ENCODE measurements around the gene RBSN. TPM values are rescaled to one million over a fixed set of nuclear protein-coding genes. Genes with fewer than 3 reads are reported as not detected.
A peak's percentile ranks its signal among the peaks of the same experiment; 100 is the strongest.

RBSN gene
- polyA plus RNA-seq, 4 donors = 4.5 to 17.2 (median 6.6) TPM

DNA sequence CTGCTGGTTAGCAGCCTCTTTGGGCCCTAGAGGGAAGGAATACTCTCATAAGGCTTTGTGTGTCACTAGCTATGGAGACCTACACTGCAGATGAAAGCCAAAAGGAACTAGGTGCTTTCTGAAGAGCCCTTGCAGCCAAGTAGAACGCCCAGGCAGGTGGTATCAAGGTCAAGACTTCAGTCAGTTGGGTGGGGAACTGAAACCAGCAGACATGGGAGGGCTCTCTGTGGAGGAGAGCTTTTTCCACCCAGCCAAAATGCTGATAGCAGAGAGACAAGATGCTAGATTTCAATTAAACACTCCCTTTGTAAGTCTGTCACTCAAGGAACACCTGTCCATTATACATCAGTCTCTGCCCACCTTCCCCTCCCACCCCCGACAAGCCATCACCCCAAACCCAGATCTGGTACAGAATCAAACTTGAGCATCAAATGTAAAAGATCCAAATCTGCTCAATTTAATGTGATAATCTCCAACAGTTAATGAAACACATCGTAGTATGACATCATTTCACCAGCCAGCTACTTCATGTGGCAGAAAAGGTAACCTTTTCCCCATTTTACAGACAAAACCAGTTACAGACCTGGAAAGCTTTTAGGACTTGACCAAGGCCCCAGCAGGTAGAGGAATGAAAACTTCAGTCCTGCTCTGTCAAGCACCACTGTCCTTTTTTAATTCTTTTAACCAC is 48.4 kb downstream of the RBSN start:
- Histone ChIP-seq H3K4me3 (ENCODE audit: low read depth in 1 of 3, low read length in 3 of 3) (no peak overlapping the region), H3K9me3 (ENCODE audit: control insufficient read depth in 2 of 2, insufficient read depth in 1 of 2, low read depth in 1 of 2, low read length in 1 of 2) (peaks cover 0 to 3% of the 10 kb centered on the region in 2 donors), H3K4me1 (ENCODE audit: control insufficient read depth in 3 of 3, insufficient read depth in 2 of 3, low read depth in 1 of 3, low read length in 2 of 3) (no peaks in the 10 kb centered on the region), H3K27me3 (ENCODE audit: control insufficient read depth in 3 of 3, insufficient read depth in 3 of 3, low read length in 3 of 3) (no peaks in the 10 kb centered on the region), H3K27ac (ENCODE audit: low read depth in 1 of 3, low read length in 2 of 3) (no peak overlapping the region), H3K36me3 (ENCODE audit: control insufficient read depth in 3 of 3, insufficient read depth in 2 of 3, low read depth in 1 of 3, low read length in 3 of 3) (peaks cover 17 to 65% (median 23%) of the 10 kb centered on the region in 3 donors)
- no peak for FAIRE-seq
- WGBS, 3 donors = 58 to 68% (median 61%) methylated on average over 3 of the region's 3 CpGs
- DNase-seq = no peak

DNA sequence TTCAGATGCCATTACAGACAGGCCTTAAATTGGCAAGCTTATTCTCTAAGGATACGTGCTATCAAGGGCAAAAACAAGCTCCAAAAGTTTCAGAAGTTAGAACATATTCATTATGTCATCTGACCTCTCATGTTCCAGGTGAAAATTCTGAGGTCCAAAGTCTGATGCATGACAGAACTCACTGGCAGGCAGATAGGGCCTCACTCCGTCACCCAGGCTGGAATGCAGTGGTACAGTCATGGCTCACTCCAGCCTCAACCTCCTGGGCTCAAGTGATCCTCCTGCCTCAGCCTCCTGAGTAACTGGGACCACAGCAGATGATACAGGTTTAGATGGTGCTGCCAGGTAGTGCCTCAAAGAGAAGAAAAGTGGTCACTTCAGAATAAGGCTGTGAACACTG is 49.4 kb downstream of the RBSN start:
- Histone ChIP-seq H3K27me3 (ENCODE audit: control insufficient read depth in 3 of 3, insufficient read depth in 3 of 3, low read length in 3 of 3) (no peaks in the 10 kb centered on the region), H3K36me3 (ENCODE audit: control insufficient read depth in 3 of 3, insufficient read depth in 2 of 3, low read depth in 1 of 3, low read length in 3 of 3) (peaks cover 20 to 68% (median 27%) of the 10 kb centered on the region in 3 donors), H3K27ac (ENCODE audit: low read depth in 1 of 3, low read length in 2 of 3) (peak overlapping the region in 1 of 3 donors; percentile 36), H3K4me1 (ENCODE audit: control insufficient read depth in 3 of 3, insufficient read depth in 2 of 3, low read depth in 1 of 3, low read length in 2 of 3) (no peaks in the 10 kb centered on the region), H3K4me3 (ENCODE audit: low read depth in 1 of 3, low read length in 3 of 3) (no peak overlapping the region), H3K9me3 (ENCODE audit: control insufficient read depth in 2 of 2, insufficient read depth in 1 of 2, low read depth in 1 of 2, low read length in 1 of 2) (peaks cover 0 to 3% of the 10 kb centered on the region in 2 donors)
- 66 to 86% (median 68%) methylated on average over 2 of the region's 2 CpGs for WGBS, 3 donors
- no peak for FAIRE-seq
- peak; percentile 52 to 69 for DNase-seq

DNA sequence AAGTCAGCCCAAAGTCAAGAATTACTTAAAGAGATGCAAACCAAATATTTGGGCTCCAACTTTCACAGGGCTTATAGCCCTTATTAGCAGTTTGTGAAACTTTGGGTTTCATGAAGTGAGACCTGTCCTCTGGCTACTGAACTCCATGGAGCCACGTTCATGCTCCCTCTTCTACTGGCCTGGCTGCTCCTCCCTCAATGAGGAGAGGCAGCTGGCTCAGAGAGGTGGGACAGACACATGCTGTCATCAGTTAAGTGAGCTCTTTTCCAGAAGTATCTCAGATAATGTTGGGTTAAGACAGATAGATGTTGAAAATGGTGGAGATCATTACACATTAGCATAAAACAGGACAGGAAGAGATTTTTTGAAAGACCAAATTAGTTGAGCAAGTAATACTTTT is 53.3 kb downstream of the RBSN start:
- no peaks in the 10 kb centered on the region for H3K27me3 ChIP-seq (ENCODE audit: control insufficient read depth in 3 of 3, insufficient read depth in 3 of 3, low read length in 3 of 3)
- no peaks in the 10 kb centered on the region for H3K4me1 ChIP-seq (ENCODE audit: control insufficient read depth in 3 of 3, insufficient read depth in 2 of 3, low read depth in 1 of 3, low read length in 2 of 3)
- 44 to 73% (median 67%) methylated on average over 1 of the region's 1 CpG for WGBS, 3 donors
- H3K36me3 ChIP-seq (ENCODE audit: control insufficient read depth in 3 of 3, insufficient read depth in 2 of 3, low read depth in 1 of 3, low read length in 3 of 3) = peaks cover 26 to 73% (median 41%) of the 10 kb centered on the region in 3 donors
- DNase-seq (no peak), FAIRE-seq (no peak)
- no peaks in the 10 kb centered on the region for H3K9me3 ChIP-seq (ENCODE audit: control insufficient read depth in 2 of 2, insufficient read depth in 1 of 2, low read depth in 1 of 2, low read length in 1 of 2)
- H3K4me3 ChIP-seq (ENCODE audit: low read depth in 1 of 3, low read length in 3 of 3) = no peak overlapping the region
- no peak overlapping the region for H3K27ac ChIP-seq (ENCODE audit: low read depth in 1 of 3, low read length in 2 of 3)

DNA sequence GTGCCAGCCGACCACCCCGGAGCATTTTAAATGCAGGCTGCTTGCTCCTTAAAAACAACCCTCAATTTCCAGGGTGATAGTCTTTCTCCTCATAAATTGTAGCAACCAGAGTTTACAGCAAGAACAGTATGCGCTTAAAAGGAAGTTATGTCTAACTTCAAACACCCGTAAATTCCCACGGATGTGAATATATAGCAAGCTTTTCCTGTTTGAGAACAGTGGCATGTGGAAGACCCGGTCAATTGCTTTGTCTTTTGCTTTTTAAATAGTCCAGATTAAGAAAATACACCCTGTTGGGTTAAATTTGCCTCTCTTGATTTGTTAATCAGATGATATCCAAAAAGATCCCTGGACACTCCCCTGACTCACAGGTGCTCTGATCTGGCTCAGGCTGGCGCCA is 54.6 kb downstream of the RBSN start:
- Histone ChIP-seq H3K27me3 (ENCODE audit: control insufficient read depth in 3 of 3, insufficient read depth in 3 of 3, low read length in 3 of 3) (no peaks in the 10 kb centered on the region), H3K4me1 (ENCODE audit: control insufficient read depth in 3 of 3, insufficient read depth in 2 of 3, low read depth in 1 of 3, low read length in 2 of 3) (no peaks in the 10 kb centered on the region), H3K36me3 (ENCODE audit: control insufficient read depth in 3 of 3, insufficient read depth in 2 of 3, low read depth in 1 of 3, low read length in 3 of 3) (peaks cover 30 to 72% (median 42%) of the 10 kb centered on the region in 3 donors), H3K9me3 (ENCODE audit: control insufficient read depth in 2 of 2, insufficient read depth in 1 of 2, low read depth in 1 of 2, low read length in 1 of 2) (no peaks in the 10 kb centered on the region), H3K27ac (ENCODE audit: low read depth in 1 of 3, low read length in 2 of 3) (no peak overlapping the region), H3K4me3 (ENCODE audit: low read depth in 1 of 3, low read length in 3 of 3) (no peak overlapping the region)
- 69 to 80% (median 78%) methylated on average over 7 of the region's 7 CpGs for WGBS, 3 donors
- FAIRE-seq = no peak
- DNase-seq = no peak

DNA sequence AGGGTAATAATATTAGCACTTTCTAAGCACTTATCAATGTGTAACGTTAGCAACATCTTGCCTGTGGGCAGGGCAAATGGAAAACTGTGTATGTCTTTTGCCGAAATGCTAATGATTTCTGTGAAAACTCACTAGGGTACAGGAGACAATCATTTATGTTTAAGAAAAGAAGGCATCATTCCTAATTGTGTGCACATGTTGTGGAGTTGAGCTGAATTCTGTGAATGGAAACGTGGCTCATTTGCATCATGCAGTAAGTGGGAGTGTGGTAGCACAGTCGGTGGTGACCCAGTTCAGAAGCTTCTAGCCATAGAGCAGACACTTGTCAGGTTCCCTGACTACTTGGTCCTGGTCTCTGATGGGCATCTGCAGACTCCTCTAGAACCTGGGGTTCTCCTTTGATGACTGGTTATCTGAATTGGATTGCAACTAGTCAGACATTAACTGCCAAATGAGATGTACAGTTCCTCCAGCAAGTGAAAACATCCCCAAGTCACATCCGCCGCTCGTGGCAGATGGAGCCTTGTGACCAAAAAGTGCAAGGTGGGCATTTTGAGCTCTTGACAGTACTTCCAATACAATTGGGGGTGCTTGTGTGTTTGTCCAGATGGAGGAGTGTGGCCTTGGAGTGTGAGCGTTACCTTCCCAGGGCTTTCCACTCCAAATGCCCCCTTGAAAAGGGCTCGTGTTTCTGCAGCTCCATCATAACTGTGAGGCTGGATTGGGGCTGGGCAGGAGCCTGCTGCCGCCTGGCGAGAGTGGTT is 55.4 kb downstream of the RBSN start:
- Histone ChIP-seq H3K9me3 (ENCODE audit: control insufficient read depth in 2 of 2, insufficient read depth in 1 of 2, low read depth in 1 of 2, low read length in 1 of 2) (no peaks in the 10 kb centered on the region), H3K36me3 (ENCODE audit: control insufficient read depth in 3 of 3, insufficient read depth in 2 of 3, low read depth in 1 of 3, low read length in 3 of 3) (peaks cover 32 to 75% (median 46%) of the 10 kb centered on the region in 3 donors), H3K27ac (ENCODE audit: low read depth in 1 of 3, low read length in 2 of 3) (no peak overlapping the region), H3K4me3 (ENCODE audit: low read depth in 1 of 3, low read length in 3 of 3) (no peak overlapping the region), H3K4me1 (ENCODE audit: control insufficient read depth in 3 of 3, insufficient read depth in 2 of 3, low read depth in 1 of 3, low read length in 2 of 3) (no peaks in the 10 kb centered on the region), H3K27me3 (ENCODE audit: control insufficient read depth in 3 of 3, insufficient read depth in 3 of 3, low read length in 3 of 3) (no peaks in the 10 kb centered on the region)
- no peak for FAIRE-seq
- 80 to 84% (median 82%) methylated on average over 11 of the region's 11 CpGs for WGBS, 3 donors
- no peak for DNase-seq

DNA sequence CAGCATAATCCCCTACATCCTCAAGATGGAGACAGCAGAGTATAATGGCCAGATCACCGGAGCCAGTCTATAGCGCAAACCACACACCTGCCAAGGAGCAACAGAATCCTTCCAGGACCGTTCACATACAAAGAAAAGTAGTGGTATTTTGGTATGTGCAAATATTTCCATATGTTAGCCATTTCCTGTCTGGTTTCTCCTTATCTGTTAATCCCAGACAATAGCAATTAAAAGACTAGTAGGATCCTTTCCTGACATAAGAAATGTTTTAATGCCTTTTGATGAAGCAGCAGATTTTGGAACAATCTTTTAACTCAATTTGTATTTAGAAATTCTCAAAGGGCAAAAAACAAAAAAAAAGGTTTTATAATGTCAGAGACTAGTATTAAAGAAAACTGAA is 56.0 kb downstream of the RBSN start:
- FAIRE-seq (no peak), DNase-seq (no peak)
- Histone ChIP-seq H3K36me3 (ENCODE audit: control insufficient read depth in 3 of 3, insufficient read depth in 2 of 3, low read depth in 1 of 3, low read length in 3 of 3) (peaks cover 36 to 77% (median 49%) of the 10 kb centered on the region in 3 donors), H3K4me1 (ENCODE audit: control insufficient read depth in 3 of 3, insufficient read depth in 2 of 3, low read depth in 1 of 3, low read length in 2 of 3) (no peaks in the 10 kb centered on the region), H3K9me3 (ENCODE audit: control insufficient read depth in 2 of 2, insufficient read depth in 1 of 2, low read depth in 1 of 2, low read length in 1 of 2) (no peaks in the 10 kb centered on the region), H3K4me3 (ENCODE audit: low read depth in 1 of 3, low read length in 3 of 3) (no peak overlapping the region), H3K27me3 (ENCODE audit: control insufficient read depth in 3 of 3, insufficient read depth in 3 of 3, low read length in 3 of 3) (no peaks in the 10 kb centered on the region), H3K27ac (ENCODE audit: low read depth in 1 of 3, low read length in 2 of 3) (no peak overlapping the region)
- 73 to 87% (median 78%) methylated on average over 3 of the region's 3 CpGs for WGBS, 3 donors

DNA sequence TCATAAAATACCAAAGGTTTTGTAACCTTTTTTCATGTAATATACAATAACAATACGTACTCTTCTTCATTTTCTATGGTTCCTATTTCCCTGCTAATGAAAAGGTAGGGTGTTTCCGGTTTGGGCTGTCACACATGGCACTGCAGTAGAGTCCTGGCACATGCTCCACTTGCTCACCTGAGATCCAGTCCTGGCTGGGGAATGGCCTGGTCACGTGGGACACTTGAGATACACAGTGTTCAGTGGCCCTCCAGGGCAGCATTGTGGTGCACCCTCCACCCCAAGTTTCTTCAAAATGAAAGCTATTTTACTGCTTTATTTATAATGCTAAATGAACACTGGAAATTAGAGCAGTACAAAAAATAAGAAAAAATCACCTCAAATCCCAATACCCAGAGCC is 57.0 kb downstream of the RBSN start:
- 82 to 87% (median 82%) methylated on average over 3 of the region's 3 CpGs for WGBS, 3 donors
- Histone ChIP-seq H3K4me1 (ENCODE audit: control insufficient read depth in 3 of 3, insufficient read depth in 2 of 3, low read depth in 1 of 3, low read length in 2 of 3) (no peaks in the 10 kb centered on the region), H3K27me3 (ENCODE audit: control insufficient read depth in 3 of 3, insufficient read depth in 3 of 3, low read length in 3 of 3) (no peaks in the 10 kb centered on the region), H3K27ac (ENCODE audit: low read depth in 1 of 3, low read length in 2 of 3) (no peak overlapping the region), H3K36me3 (ENCODE audit: control insufficient read depth in 3 of 3, insufficient read depth in 2 of 3, low read depth in 1 of 3, low read length in 3 of 3) (peaks cover 39 to 74% (median 47%) of the 10 kb centered on the region in 3 donors), H3K9me3 (ENCODE audit: control insufficient read depth in 2 of 2, insufficient read depth in 1 of 2, low read depth in 1 of 2, low read length in 1 of 2) (no peaks in the 10 kb centered on the region), H3K4me3 (ENCODE audit: low read depth in 1 of 3, low read length in 3 of 3) (no peak overlapping the region)
- no peak for FAIRE-seq
- DNase-seq = no peak

DNA sequence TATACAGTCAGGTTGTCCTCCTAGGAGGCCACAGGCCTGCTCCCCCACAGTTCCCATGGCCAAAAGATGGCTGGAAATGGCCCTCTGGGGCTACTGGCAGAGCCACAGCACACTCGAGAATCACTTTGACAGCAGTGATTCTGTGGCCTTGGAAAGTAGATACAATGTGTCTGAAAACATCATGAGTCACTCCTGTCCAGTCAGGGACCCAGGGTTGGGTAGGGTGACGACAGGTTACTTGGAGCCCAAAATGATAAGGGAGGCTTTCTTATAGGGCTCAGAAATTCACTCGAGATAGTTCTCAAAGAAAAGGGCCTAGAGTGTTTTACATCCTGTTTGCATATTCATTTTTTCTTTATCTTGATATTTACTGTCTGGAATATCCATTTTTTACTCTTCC is 58.1 kb downstream of the RBSN start:
- DNase-seq = no peak

More for the DNA sequence above, 58.1 kb downstream of the RBSN start:
- WGBS, 3 donors = 78 to 82% (median 80%) methylated on average over 3 of the region's 3 CpGs
- no peak overlapping the region for H3K4me3 ChIP-seq (ENCODE audit: low read depth in 1 of 3, low read length in 3 of 3)
- no peak overlapping the region for H3K27ac ChIP-seq (ENCODE audit: low read depth in 1 of 3, low read length in 2 of 3)
- H3K36me3 ChIP-seq (ENCODE audit: control insufficient read depth in 3 of 3, insufficient read depth in 2 of 3, low read depth in 1 of 3, low read length in 3 of 3) = peaks cover 34 to 75% (median 37%) of the 10 kb centered on the region in 3 donors
- no peak for FAIRE-seq
- H3K4me1 ChIP-seq (ENCODE audit: control insufficient read depth in 3 of 3, insufficient read depth in 2 of 3, low read depth in 1 of 3, low read length in 2 of 3) = no peaks in the 10 kb centered on the region
- no peaks in the 10 kb centered on the region for H3K9me3 ChIP-seq (ENCODE audit: control insufficient read depth in 2 of 2, insufficient read depth in 1 of 2, low read depth in 1 of 2, low read length in 1 of 2)
- no peaks in the 10 kb centered on the region for H3K27me3 ChIP-seq (ENCODE audit: control insufficient read depth in 3 of 3, insufficient read depth in 3 of 3, low read length in 3 of 3)

Data from small intestine (tissue), 7 donors.